H1 (cell line): ENCODE data around the gene GALNT9. TPM values are rescaled to one million over a fixed set of nuclear protein-coding genes. Genes with fewer than 3 reads are reported as not detected.
A peak's percentile ranks its signal among the peaks of the same experiment; 100 is the strongest.

Experiments used
- CTCF ChIA-PET: fragments of 300-600 bp; sonication (Branson Sonifier 250); formaldehyde crosslinking; loops from one replicate; lab custom pipeline; 2021; ENCODE audit not compliant: partially characterized antibody; lab: Charles Lee
- POLR2A ChIA-PET: fragments of 300-600 bp; sonication (Branson Sonifier 250); formaldehyde crosslinking; loops from one replicate; lab custom pipeline; 2021; ENCODE audit warnings: inconsistent platforms; ENCODE audit not compliant: partially characterized antibody; lab: Charles Lee
- DNase-seq, 2 experiments: peaks; one replicate each; pipeline versions ENCODE4 v3.0.0 to v3.0.0-alpha.2; 2010 to 2022; ENCODE audit warnings: low spot score in 2 of 2, low read depth in 1 of 2, mixed read lengths in 1 of 2
- FAIRE-seq: peaks from 2 replicates; lab custom pipeline; 2011; peaks lifted over from hg19 to GRCh38; lab: Jason Lieb, UNC
- H2AFZ ChIP-seq: 2 replicates; pipeline ENCODE4 v1.8.1; 2012; ENCODE audit warnings: low read length, inconsistent platforms
- H2AK5ac ChIP-seq: 2 replicates; pipeline ENCODE4 v1.6.1; 2013; ENCODE audit warnings: low read depth, low read length
- H2BK120ac ChIP-seq: replicated peaks from 2 replicates; pipeline ENCODE3; 2013; ENCODE audit warnings: low read depth, low read length, inconsistent platforms
- H2BK12ac ChIP-seq: 2 replicates; pipeline ENCODE4 v1.6.1; 2013; ENCODE audit warnings: low read depth, low read length
- H2BK15ac ChIP-seq: 2 replicates; pipeline ENCODE4 v1.6.1; 2013; ENCODE audit warnings: low read length
- H2BK20ac ChIP-seq: 2 replicates; pipeline ENCODE4 v1.6.1; 2013; ENCODE audit warnings: low read length
- H2BK5ac ChIP-seq: 2 replicates; pipeline ENCODE4 v1.6.1; 2013; ENCODE audit warnings: low read depth, low read length
- H3K14ac ChIP-seq: 2 replicates; pipeline ENCODE4 v1.6.1; 2013; ENCODE audit warnings: inconsistent platforms; ENCODE audit not compliant: insufficient read length
- H3K18ac ChIP-seq: 2 replicates; pipeline ENCODE4 v1.6.1; 2013; ENCODE audit warnings: low read length; ENCODE audit errors: extremely low read depth
- H3K23ac ChIP-seq: 2 replicates; pipeline ENCODE4 v1.6.1; 2013; ENCODE audit warnings: inconsistent platforms; ENCODE audit not compliant: insufficient read length
- H3K23me2 ChIP-seq: 2 replicates; pipeline ENCODE4 v1.6.1; 2013; ENCODE audit warnings: low read depth, low read length
- H3K27ac ChIP-seq: 2 replicates; pipeline ENCODE4 v1.6.1; 2011; ENCODE audit warnings: low read depth, low read length, inconsistent platforms
- H3K27me3 ChIP-seq, 4 experiments: replicated peaks in 1 of 4; 1 replicate in 1 of 4; 2 replicates in 3 of 4; pipeline versions ENCODE4 v1.6.1 to v1.8.1; 2011 to 2013; ENCODE audit warnings: low read length in 3 of 4, mild to moderate bottlenecking in 3 of 4, inconsistent platforms in 2 of 4, mixed read lengths in 2 of 4, moderate library complexity in 1 of 4; ENCODE audit not compliant: control insufficient read depth in 3 of 4, insufficient read depth in 3 of 4; ENCODE audit errors: extremely low read depth in 1 of 4
- H3K36me3 ChIP-seq, 4 experiments: 2 replicates each; pipeline versions ENCODE4 v1.6.1 to v1.8.1; 2011 to 2013; ENCODE audit warnings: mild to moderate bottlenecking in 4 of 4, low read length in 3 of 4, moderate library complexity in 2 of 4, control low read depth in 1 of 4, inconsistent platforms in 1 of 4; ENCODE audit not compliant: insufficient read depth in 4 of 4, control insufficient read depth in 2 of 4
- H3K4ac ChIP-seq: replicated peaks from 2 replicates; pipeline ENCODE3; 2013; ENCODE audit warnings: low read length, low read depth, mixed read lengths, inconsistent platforms; ENCODE audit not compliant: insufficient read length
- H3K4me1 ChIP-seq, 4 experiments: replicated peaks in 1 of 4; 1 replicate in 1 of 4; 2 replicates in 3 of 4; pipeline versions ENCODE4 v1.6.1 to v1.8.1; 2011 to 2013; ENCODE audit warnings: low read length in 3 of 4, inconsistent platforms in 2 of 4, mixed read lengths in 1 of 4; ENCODE audit not compliant: insufficient read depth in 4 of 4, control insufficient read depth in 3 of 4
- H3K4me2 ChIP-seq, 2 experiments: 2 replicates each; pipeline versions ENCODE4 v1.6.1 to v1.8.1; 2011 to 2013; ENCODE audit warnings: low read depth in 2 of 2, low read length in 2 of 2, control low read depth in 1 of 2, inconsistent platforms in 1 of 2, mild to moderate bottlenecking in 1 of 2; ENCODE audit not compliant: insufficient read depth in 1 of 2
- H3K4me3 ChIP-seq, 4 experiments: fragments of 200-600, 300-600 bp in 1 of 4; sonication (generic), shearing (Covaris generic), sonication (Bioruptor Twin) in 1 of 4; 2 replicates each; pipeline versions ENCODE4 v1.5.1 to v1.8.1; 2011 to 2016; ENCODE audit warnings: low read length in 4 of 4, low read depth in 3 of 4, control low read depth in 2 of 4, inconsistent platforms in 2 of 4, mild to moderate bottlenecking in 2 of 4, mixed read lengths in 1 of 4, moderate library complexity in 1 of 4; ENCODE audit not compliant: insufficient read depth in 2 of 4; ENCODE audit errors: extremely low read depth in 1 of 4
- H3K56ac ChIP-seq: replicated peaks from 2 replicates; pipeline ENCODE3; 2013; ENCODE audit warnings: low read depth, mild to moderate bottlenecking, mixed read lengths, low read length, inconsistent platforms; ENCODE audit not compliant: insufficient read length
- H3K79me1 ChIP-seq: 2 replicates; pipeline ENCODE4 v1.6.1; 2013; ENCODE audit warnings: low read depth, low read length, control low read depth
- H3K79me2 ChIP-seq, 2 experiments: 2 replicates each; pipeline versions ENCODE4 v1.6.1 to v1.8.1; 2012 to 2013; ENCODE audit warnings: low read length in 2 of 2, mild to moderate bottlenecking in 2 of 2, inconsistent platforms in 1 of 2; ENCODE audit not compliant: insufficient read depth in 2 of 2, control insufficient read depth in 1 of 2
- H3K9ac ChIP-seq, 4 experiments: replicated peaks in 1 of 4; 1 replicate in 1 of 4; 2 replicates in 3 of 4; pipeline versions ENCODE4 v1.6.1 to v1.8.1; 2011 to 2013; ENCODE audit warnings: low read depth in 3 of 4, low read length in 3 of 4, control low read depth in 2 of 4, mild to moderate bottlenecking in 2 of 4, moderate library complexity in 2 of 4, inconsistent platforms in 1 of 4; ENCODE audit errors: extremely low read depth in 1 of 4
- H3K9me3 ChIP-seq, 2 experiments: 2 replicates each; pipeline versions ENCODE4 v1.6.1 to v1.8.1; 2012 to 2013; ENCODE audit warnings: mild to moderate bottlenecking in 2 of 2, moderate library complexity in 2 of 2, control low read depth in 1 of 2, inconsistent platforms in 1 of 2, low read depth in 1 of 2, low read length in 1 of 2, mixed read lengths in 1 of 2; ENCODE audit not compliant: insufficient read depth in 2 of 2
- H4K20me1 ChIP-seq, 2 experiments: replicated peaks in 1 of 2; 2 replicates each; pipeline versions ENCODE3 to v1.8.1; 2011 to 2013; ENCODE audit warnings: inconsistent platforms in 2 of 2, low read length in 2 of 2, mild to moderate bottlenecking in 1 of 2; ENCODE audit not compliant: insufficient read depth in 2 of 2, control insufficient read depth in 1 of 2
- H4K5ac ChIP-seq: 2 replicates; pipeline ENCODE4 v1.6.1; 2013; ENCODE audit warnings: low read length, low read depth, mixed read lengths, inconsistent platforms; ENCODE audit not compliant: insufficient read length
- H4K8ac ChIP-seq: 2 replicates; pipeline ENCODE4 v1.8.0; 2013; ENCODE audit warnings: mild to moderate bottlenecking, moderate library complexity, low read length, inconsistent platforms; ENCODE audit not compliant: insufficient read depth; ENCODE audit errors: extremely low read depth
- H4K91ac ChIP-seq: replicated peaks from 2 replicates; pipeline ENCODE3; 2013; ENCODE audit warnings: low read length, mixed read lengths, inconsistent platforms; ENCODE audit not compliant: insufficient read length
- ATF2 ChIP-seq: IDR thresholded peaks from 2 replicates; pipeline ENCODE4 v1.6.1; 2012; ENCODE audit warnings: low read length, inconsistent platforms
- CBX5 ChIP-seq: fragments of 300-800, 300-1000 bp; sonication (generic); IDR thresholded peaks from 2 replicates; pipeline ENCODE4 v1.7.1; 2016; ENCODE audit warnings: antibody characterized with exemption, low read length, low read depth
- HDAC2 ChIP-seq, 2 experiments: fragments of 300-600 bp in 1 of 2; sonication (generic) in 1 of 2; IDR thresholded peaks; 2 replicates each; pipeline ENCODE4 v1.6.1; 2011 to 2012; ENCODE audit warnings: low read depth in 2 of 2, low read length in 2 of 2, mild to moderate bottlenecking in 2 of 2, moderate library complexity in 2 of 2, borderline replicate concordance in 1 of 2, inconsistent platforms in 1 of 2
- JUND ChIP-seq: IDR thresholded peaks from 2 replicates; pipeline ENCODE4 v1.6.1; 2011; ENCODE audit warnings: mild to moderate bottlenecking, improper control_type of control experiment, low read length
- RFX5 ChIP-seq: IDR thresholded peaks from 2 replicates; pipeline ENCODE4 v1.6.1; 2011; ENCODE audit warnings: low read depth, low read length, improper control_type of control experiment, borderline replicate concordance
- SIRT6 ChIP-seq: IDR thresholded peaks from one replicate; pipeline ENCODE4 v1.7.1; 2012; ENCODE audit warnings: low read length, inconsistent platforms
- SP1 ChIP-seq: IDR thresholded peaks from 2 replicates; pipeline ENCODE4 v1.6.1; 2011; ENCODE audit warnings: low read depth, low read length
- SP2 ChIP-seq: IDR thresholded peaks from 2 replicates; pipeline ENCODE4 v1.6.1; 2012; ENCODE audit warnings: mild to moderate bottlenecking, low read length, inconsistent platforms
- USF2 ChIP-seq: IDR thresholded peaks from 2 replicates; pipeline ENCODE4 v1.6.1; 2011; ENCODE audit warnings: low read length, improper control_type of control experiment
- WGBS, 2 experiments: shearing (Covaris generic) in 1 of 2; methylation state at CpG; one replicate each; pipeline versions ENCODE4 v1.1.6 to v1.1.7; 2013 to 2015; ENCODE audit warnings: low lambda C conversion rate in 2 of 2, mixed read lengths in 2 of 2, inconsistent platforms in 1 of 2, low coverage in 1 of 2, missing lambda C conversion rate in 1 of 2; ENCODE audit not compliant: insufficient replicate concordance in 2 of 2, insufficient coverage in 1 of 2, insufficient read length in 1 of 2; ENCODE audit errors: extremely low coverage in 1 of 2, missing lambda C conversion rate in 1 of 2; 5-methylcytosine and 5-hydroxymethylcytosine counted together
- polyA plus RNA-seq, 7 experiments: library from polyadenylated mRNA; depleted of rRNA in 3 of 7; stranded (reverse) in 5 of 7; unstranded in 2 of 7; fragments of >200 nt in 5 of 7; fragments of 200-250 nt in 2 of 7; gene quantifications; 1 replicate in 5 of 7; 2 replicates in 1 of 7; 4 replicates in 1 of 7; pipeline versions ENCODE4 v1.2.1 to v1.2.3, GENCODE V29; 2011 to 2013; ENCODE audit warnings: missing spikeins in 2 of 7, mixed read lengths in 2 of 7
- total RNA-seq: library from RNA; stranded (reverse); fragmentation: NEBNext Ultra II Directional; extraction: Animal tissue kit (Norgen Biotek cat#: 25700); gene quantifications from 2 replicates; pipeline ENCODE4 v1.2.1, GENCODE V29; 2021

GALNT9 gene
- total and polyA plus RNA-seq, 2 of the 8 experiments (the other 6 are each of a cell fraction or from before 2014, with no cell fraction given), result 2.0 to 3.6 TPM

GRCh38 chr12:132376464-132376830 lies 47.1 kb upstream of the GALNT9 start:
- DNase-seq (no peak), FAIRE-seq (no peak)
- Histone ChIP-seq H3K79me2 (no peaks in the 10 kb centered on the region), H3K4me3 (no peak overlapping the region), H3K27ac (no peak overlapping the region), H3K23ac (no peak overlapping the region), H3K14ac (no peak overlapping the region), H3K23me2 (no peaks in the 10 kb centered on the region), H3K9me3 (peaks cover 0 to 9% of the 10 kb centered on the region in 2 experiments; a peak in 1 of 4 replicates), H3K79me1 (no peaks in the 10 kb centered on the region), H4K5ac (no peak overlapping the region), H2BK12ac (peak overlapping the region; percentile 14; the same call in 1 of the 2 replicates), H3K9ac (no peak overlapping the region), H3K18ac (no peak overlapping the region; the same call in 1 of the 2 replicates), H2BK120ac (no peak overlapping the region), H2BK15ac (no peak overlapping the region), H2BK5ac (no peak overlapping the region), H4K91ac (no peak overlapping the region), H2AK5ac (no peak overlapping the region), H3K56ac (no peak overlapping the region), H2AFZ (no peak overlapping the region), H3K4me1 (peaks cover 0 to 23% (median 7%) of the 10 kb centered on the region in 4 experiments; a peak in 6 of 7 replicates), H3K36me3 (no peaks in the 10 kb centered on the region), H3K4me2 (no peak overlapping the region), H3K4ac (no peak overlapping the region), H3K27me3 (peaks cover 9 to 65% (median 54%) of the 10 kb centered on the region in 4 experiments), H2BK20ac (no peak overlapping the region), H4K20me1 (no peaks in the 10 kb centered on the region), H4K8ac (no peak overlapping the region)
- ChIA-PET CTCF (interaction anchor here (0.9 to 4.4 kb wide), 5 partner anchors 11 to 91 kb away, joined by 3 to 25 read pairs (median 3); no protein-coding TSS in a partner anchor), POLR2A (interaction anchor here (1.4 kb wide), 1 partner anchor 10 kb away, joined by 9 read pairs; no protein-coding TSS in a partner anchor)
- WGBS, 2 experiments, result 74% methylated on average over 9 of the region's 10 CpGs; no CpG with 5 or more reads in 1 of the 2 experiments
- TF ChIP-seq HDAC2 (IDR thresholded peaks at IDR 0.05; ENCODE audit: borderline replicate concordance in 1 of 2, low read depth in 2 of 2, low read length in 2 of 2) (no peak), SP1 (no peak), CBX5 (no peak), RFX5 (no peak), JUND (no peak), ATF2 (no peak), SP2 (no peak), USF2 (no peak), SIRT6 (no peak)
